HepG2 (cell line): ENCODE data around the gene CDK13. TPM values are rescaled to one million over a fixed set of nuclear protein-coding genes. Genes with fewer than 3 reads are reported as not detected.

Source experiments
- CBFB ChIP-seq: sonication (generic); formaldehyde crosslinking; IDR thresholded peaks from 2 replicates; pipeline ENCODE4 v1.4.0; 2020; ENCODE audit warnings: missing genetic modification reagents
- CREM ChIP-seq, 2 experiments: sonication (generic) in 1 of 2; formaldehyde crosslinking in 1 of 2; IDR thresholded peaks; 2 replicates each; pipeline versions ENCODE4 v1.4.0 to v1.6.1; 2016 to 2020; ENCODE audit warnings: antibody characterized with exemption in 1 of 2, mild to moderate bottlenecking in 1 of 2, missing genetic modification reagents in 1 of 2
- HNRNPL ChIP-seq: fragments of 200-400 bp; formaldehyde crosslinking; IDR thresholded peaks from 2 replicates; pipeline ENCODE4 v1.6.1; 2017; ENCODE audit warnings: mild to moderate bottlenecking, low read depth, low read length
- KDM1A ChIP-seq: IDR thresholded peaks from 2 replicates; pipeline ENCODE4 v1.6.1; 2016; ENCODE audit warnings: missing compliant biosample characterization
- MLLT10 ChIP-seq: sonication (generic); formaldehyde crosslinking; IDR thresholded peaks from 2 replicates; pipeline ENCODE4 v1.4.0; 2020; ENCODE audit warnings: missing genetic modification reagents
- PAF1 ChIP-seq: IDR thresholded peaks from 2 replicates; pipeline ENCODE4 v1.6.1; 2016; ENCODE audit warnings: missing genetic modification reagents, missing compliant biosample characterization
- PBX3 ChIP-seq: sonication (generic); formaldehyde crosslinking; IDR thresholded peaks from 2 replicates; pipeline ENCODE4 v1.8.1; 2023; ENCODE audit warnings: missing genetic modification reagents, inconsistent platforms, borderline replicate concordance
- SRSF4 ChIP-seq: fragments of 200-400 bp; formaldehyde crosslinking; IDR thresholded peaks from one replicate; pipeline ENCODE4 v1.6.1; 2018; ENCODE audit warnings: mild to moderate bottlenecking, low read depth, low read length, moderate library complexity; ENCODE audit not compliant: poor library complexity, severe bottlenecking
- ZC3H13 ChIP-seq: sonication (generic); formaldehyde crosslinking; IDR thresholded peaks from 2 replicates; pipeline ENCODE4 v1.8.1; 2023; ENCODE audit warnings: mild to moderate bottlenecking, missing genetic modification reagents, moderate library complexity
- ZKSCAN5 ChIP-seq: sonication (generic); formaldehyde crosslinking; IDR thresholded peaks from 2 replicates; pipeline ENCODE4 v1.5.1; 2020; ENCODE audit warnings: mild to moderate bottlenecking, missing genetic modification reagents
- ZNF550 ChIP-seq: sonication (generic); formaldehyde crosslinking; IDR thresholded peaks from 2 replicates; pipeline ENCODE4 v1.4.0; 2020; ENCODE audit warnings: mild to moderate bottlenecking, missing genetic modification reagents, borderline replicate concordance
- polyA plus RNA-seq, 8 experiments: library from polyadenylated mRNA; depleted of rRNA in 3 of 8; stranded (reverse) in 7 of 8; unstranded in 1 of 8; fragments of >200 nt; fragmentation: Illumina TruSeq in 4 of 8; extraction: Trizol in 4 of 8; gene quantifications; 2 replicates each; pipeline versions ENCODE4 v1.2.1 to v1.2.3, GENCODE V29; 2011 to 2016; ENCODE audit warnings: low read depth in 4 of 8, missing spikeins in 1 of 8, mixed read lengths in 1 of 8; ENCODE audit not compliant: insufficient read depth in 1 of 8
- total RNA-seq, 5 experiments: library from RNA; depleted of rRNA; stranded (reverse); fragments of >200 nt; fragmentation: Illumina TruSeq; extraction: Trizol; gene quantifications; 2 replicates each; pipeline ENCODE4 v1.2.3, GENCODE V29; 2016; ENCODE audit warnings: low read depth in 1 of 5
- TF ChIP-seq, protein P1 (sequence below): sonication (generic); formaldehyde crosslinking; IDR thresholded peaks from 2 replicates; pipeline ENCODE4 v1.4.0; 2020; ENCODE audit warnings: missing genetic modification reagents
- TF ChIP-seq, protein P2 (sequence below): sonication (generic); formaldehyde crosslinking; IDR thresholded peaks from 2 replicates; pipeline ENCODE4 v1.4.0; 2020; ENCODE audit warnings: missing genetic modification reagents, borderline replicate concordance
- TF ChIP-seq, protein P3 (sequence below): sonication (generic); formaldehyde crosslinking; IDR thresholded peaks from 2 replicates; pipeline ENCODE4 v1.4.0; 2020; ENCODE audit warnings: low read depth, missing genetic modification reagents

Gene CDK13
- total and polyA plus RNA-seq, 2 of the 13 experiments (the other 11 are each of a cell fraction or from before 2014, with no cell fraction given), result 21.0 to 40.9 TPM

DNA sequence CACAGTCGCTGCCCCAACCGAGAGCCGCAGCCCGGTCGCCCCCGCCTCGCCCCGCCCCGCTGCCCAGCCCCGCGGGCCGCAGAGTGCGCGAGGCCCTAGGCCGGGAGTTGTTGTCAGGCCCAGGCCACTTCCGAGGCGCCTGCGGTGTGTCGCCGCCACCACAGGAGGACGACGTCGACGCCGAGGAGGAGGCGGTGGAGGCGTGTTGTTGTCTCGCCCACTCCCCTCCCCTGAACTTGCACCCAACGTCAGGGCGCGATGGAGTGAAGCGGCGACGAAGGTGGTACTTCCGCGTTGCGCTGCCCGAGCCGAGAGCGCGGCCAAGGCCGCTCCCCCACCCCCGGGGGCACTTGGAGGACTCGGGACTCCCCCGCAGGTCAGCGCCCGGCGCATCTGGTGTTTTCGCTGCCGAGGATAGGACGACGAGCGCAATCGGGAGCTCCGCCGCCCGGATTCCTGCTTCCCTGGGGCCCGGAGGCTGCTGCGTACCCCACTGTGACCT lies at the start of gene CDK13 (continued):
- TF ChIP-seq, protein P1, sequence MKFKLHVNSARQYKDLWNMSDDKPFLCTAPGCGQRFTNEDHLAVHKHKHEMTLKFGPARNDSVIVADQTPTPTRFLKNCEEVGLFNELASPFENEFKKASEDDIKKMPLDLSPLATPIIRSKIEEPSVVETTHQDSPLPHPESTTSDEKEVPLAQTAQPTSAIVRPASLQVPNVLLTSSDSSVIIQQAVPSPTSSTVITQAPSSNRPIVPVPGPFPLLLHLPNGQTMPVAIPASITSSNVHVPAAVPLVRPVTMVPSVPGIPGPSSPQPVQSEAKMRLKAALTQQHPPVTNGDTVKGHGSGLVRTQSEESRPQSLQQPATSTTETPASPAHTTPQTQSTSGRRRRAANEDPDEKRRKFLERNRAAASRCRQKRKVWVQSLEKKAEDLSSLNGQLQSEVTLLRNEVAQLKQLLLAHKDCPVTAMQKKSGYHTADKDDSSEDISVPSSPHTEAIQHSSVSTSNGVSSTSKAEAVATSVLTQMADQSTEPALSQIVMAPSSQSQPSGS (CRISPR knock-in tag), result no peak
- TF ChIP-seq, protein P2, sequence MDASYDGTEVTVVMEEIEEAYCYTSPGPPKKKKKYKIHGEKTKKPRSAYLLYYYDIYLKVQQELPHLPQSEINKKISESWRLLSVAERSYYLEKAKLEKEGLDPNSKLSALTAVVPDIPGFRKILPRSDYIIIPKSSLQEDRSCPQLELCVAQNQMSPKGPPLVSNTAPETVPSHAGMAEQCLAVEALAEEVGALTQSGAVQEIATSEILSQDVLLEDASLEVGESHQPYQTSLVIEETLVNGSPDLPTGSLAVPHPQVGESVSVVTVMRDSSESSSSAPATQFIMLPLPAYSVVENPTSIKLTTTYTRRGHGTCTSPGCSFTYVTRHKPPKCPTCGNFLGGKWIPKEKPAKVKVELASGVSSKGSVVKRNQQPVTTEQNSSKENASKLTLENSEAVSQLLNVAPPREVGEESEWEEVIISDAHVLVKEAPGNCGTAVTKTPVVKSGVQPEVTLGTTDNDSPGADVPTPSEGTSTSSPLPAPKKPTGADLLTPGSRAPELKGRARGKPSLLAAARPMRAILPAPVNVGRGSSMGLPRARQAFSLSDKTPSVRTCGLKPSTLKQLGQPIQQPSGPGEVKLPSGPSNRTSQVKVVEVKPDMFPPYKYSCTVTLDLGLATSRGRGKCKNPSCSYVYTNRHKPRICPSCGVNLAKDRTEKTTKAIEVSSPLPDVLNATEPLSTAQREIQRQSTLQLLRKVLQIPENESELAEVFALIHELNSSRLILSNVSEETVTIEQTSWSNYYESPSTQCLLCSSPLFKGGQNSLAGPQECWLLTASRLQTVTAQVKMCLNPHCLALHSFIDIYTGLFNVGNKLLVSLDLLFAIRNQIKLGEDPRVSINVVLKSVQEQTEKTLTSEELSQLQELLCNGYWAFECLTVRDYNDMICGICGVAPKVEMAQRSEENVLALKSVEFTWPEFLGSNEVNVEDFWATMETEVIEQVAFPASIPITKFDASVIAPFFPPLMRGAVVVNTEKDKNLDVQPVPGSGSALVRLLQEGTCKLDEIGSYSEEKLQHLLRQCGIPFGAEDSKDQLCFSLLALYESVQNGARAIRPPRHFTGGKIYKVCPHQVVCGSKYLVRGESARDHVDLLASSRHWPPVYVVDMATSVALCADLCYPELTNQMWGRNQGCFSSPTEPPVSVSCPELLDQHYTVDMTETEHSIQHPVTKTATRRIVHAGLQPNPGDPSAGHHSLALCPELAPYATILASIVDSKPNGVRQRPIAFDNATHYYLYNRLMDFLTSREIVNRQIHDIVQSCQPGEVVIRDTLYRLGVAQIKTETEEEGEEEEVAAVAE (CRISPR knock-in tag), result no peak; the same call in 1 of the 2 replicates
- no peak for TF ChIP-seq ZNF550 (CRISPR knock-in tag)
- no peak for TF ChIP-seq MLLT10 (CRISPR knock-in tag)
- no peak for TF ChIP-seq SRSF4
- TF ChIP-seq ZC3H13 (CRISPR knock-in tag), result 0 out of 2 replicates have a peak, but pooled peaks have one; percentile 38
- TF ChIP-seq CREM (IDR thresholded peaks at IDR 0.05), result no peak
- TF ChIP-seq CREM (CRISPR knock-in tag; IDR thresholded peaks at IDR 0.05), result no peak
- no peak for TF ChIP-seq ZKSCAN5 (CRISPR knock-in tag)
- TF ChIP-seq PBX3, result no peak
- TF ChIP-seq, protein P3, sequence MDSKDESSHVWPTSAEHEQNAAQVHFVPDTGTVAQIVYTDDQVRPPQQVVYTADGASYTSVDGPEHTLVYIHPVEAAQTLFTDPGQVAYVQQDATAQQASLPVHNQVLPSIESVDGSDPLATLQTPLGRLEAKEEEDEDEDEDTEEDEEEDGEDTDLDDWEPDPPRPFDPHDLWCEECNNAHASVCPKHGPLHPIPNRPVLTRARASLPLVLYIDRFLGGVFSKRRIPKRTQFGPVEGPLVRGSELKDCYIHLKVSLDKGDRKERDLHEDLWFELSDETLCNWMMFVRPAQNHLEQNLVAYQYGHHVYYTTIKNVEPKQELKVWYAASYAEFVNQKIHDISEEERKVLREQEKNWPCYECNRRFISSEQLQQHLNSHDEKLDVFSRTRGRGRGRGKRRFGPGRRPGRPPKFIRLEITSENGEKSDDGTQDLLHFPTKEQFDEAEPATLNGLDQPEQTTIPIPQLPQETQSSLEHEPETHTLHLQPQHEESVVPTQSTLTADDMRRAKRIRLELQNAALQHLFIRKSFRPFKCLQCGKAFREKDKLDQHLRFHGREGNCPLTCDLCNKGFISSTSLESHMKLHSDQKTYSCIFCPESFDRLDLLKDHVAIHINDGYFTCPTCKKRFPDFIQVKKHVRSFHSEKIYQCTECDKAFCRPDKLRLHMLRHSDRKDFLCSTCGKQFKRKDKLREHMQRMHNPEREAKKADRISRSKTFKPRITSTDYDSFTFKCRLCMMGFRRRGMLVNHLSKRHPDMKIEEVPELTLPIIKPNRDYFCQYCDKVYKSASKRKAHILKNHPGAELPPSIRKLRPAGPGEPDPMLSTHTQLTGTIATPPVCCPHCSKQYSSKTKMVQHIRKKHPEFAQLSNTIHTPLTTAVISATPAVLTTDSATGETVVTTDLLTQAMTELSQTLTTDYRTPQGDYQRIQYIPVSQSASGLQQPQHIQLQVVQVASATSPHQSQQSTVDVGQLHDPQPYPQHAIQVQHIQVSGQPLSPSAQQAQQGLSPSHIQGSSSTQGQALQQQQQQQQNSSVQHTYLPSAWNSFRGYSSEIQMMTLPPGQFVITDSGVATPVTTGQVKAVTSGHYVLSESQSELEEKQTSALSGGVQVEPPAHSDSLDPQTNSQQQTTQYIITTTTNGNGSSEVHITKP (CRISPR knock-in tag), result 0 out of 2 replicates have a peak, but pooled peaks have one; percentile 3
- no peak for TF ChIP-seq PAF1 (CRISPR knock-in tag)
- TF ChIP-seq KDM1A (CRISPR knock-in tag), result no peak
- TF ChIP-seq HNRNPL, result no peak
- peak; percentile 17 for TF ChIP-seq CBFB (CRISPR knock-in tag)
